HEK293 (cell line): ENCODE data around the gene APLF.

ENCODE experiments used
- SETDB1 ChIP-seq: IDR thresholded peaks from one replicate; pipeline ENCODE4 v1.6.1; 2017; ENCODE audit warnings: mild to moderate bottlenecking, low read length, moderate library complexity, mixed read lengths; ENCODE audit not compliant: insufficient read length
- TCF7L2 ChIP-seq: IDR thresholded peaks from 2 replicates; pipeline ENCODE4 v1.6.1; 2011; ENCODE audit warnings: low read depth, mild to moderate bottlenecking, inconsistent platforms, low read length, moderate library complexity, borderline replicate concordance
- ZBTB8A ChIP-seq: fragments of 450-650 bp; formaldehyde crosslinking; IDR thresholded peaks from 2 replicates; pipeline ENCODE4 v1.5.1; 2016; ENCODE audit warnings: missing biosample characterization, missing genetic modification characterization
- ZFP3 ChIP-seq: fragments of 450-650 bp; formaldehyde crosslinking; IDR thresholded peaks from 2 replicates; pipeline ENCODE4 v1.5.1; 2016; ENCODE audit warnings: low read depth, missing biosample characterization, missing genetic modification characterization
- ZFP37 ChIP-seq: fragments of 450-650 bp; formaldehyde crosslinking; IDR thresholded peaks from 2 replicates; pipeline ENCODE4 v1.5.1; 2016; ENCODE audit warnings: missing biosample characterization, missing genetic modification characterization
- ZNF239 ChIP-seq: fragments of 450-650 bp; formaldehyde crosslinking; IDR thresholded peaks from 2 replicates; pipeline ENCODE4 v1.5.1; 2016; ENCODE audit warnings: missing biosample characterization, missing genetic modification characterization
- ZNF274 ChIP-seq, 2 experiments: fragments of 200-500 bp in 1 of 2; fragments of 450-650 bp in 1 of 2; sonication (Bioruptor generic) in 1 of 2; formaldehyde crosslinking in 1 of 2; IDR thresholded peaks; 2 replicates each; pipeline versions ENCODE4 v1.5.1 to v1.6.1; 2014 to 2016; ENCODE audit warnings: borderline replicate concordance in 1 of 2, inconsistent platforms in 1 of 2, low read length in 1 of 2, missing biosample characterization in 1 of 2, missing genetic modification characterization in 1 of 2
- ZNF354C ChIP-seq: fragments of 450-650 bp; formaldehyde crosslinking; IDR thresholded peaks from 2 replicates; pipeline ENCODE4 v1.5.1; 2016; ENCODE audit warnings: missing biosample characterization, missing genetic modification characterization, low read depth, borderline replicate concordance
- TF ChIP-seq, protein P1 (sequence below): fragments of 450-650 bp; formaldehyde crosslinking; IDR thresholded peaks from 2 replicates; pipeline ENCODE4 v1.5.1; 2016; ENCODE audit warnings: missing biosample characterization, missing genetic modification characterization
- TF ChIP-seq, protein P2 (sequence below): fragments of 450-650 bp; formaldehyde crosslinking; IDR thresholded peaks from 2 replicates; pipeline ENCODE4 v1.5.1; 2016; ENCODE audit warnings: missing biosample characterization, missing genetic modification characterization
- TF ChIP-seq, protein P3 (sequence below): fragments of 450-650 bp; formaldehyde crosslinking; IDR thresholded peaks from 2 replicates; pipeline ENCODE4 v1.5.0; 2017; ENCODE audit warnings: missing biosample characterization, missing genetic modification characterization, borderline replicate concordance

DNA sequence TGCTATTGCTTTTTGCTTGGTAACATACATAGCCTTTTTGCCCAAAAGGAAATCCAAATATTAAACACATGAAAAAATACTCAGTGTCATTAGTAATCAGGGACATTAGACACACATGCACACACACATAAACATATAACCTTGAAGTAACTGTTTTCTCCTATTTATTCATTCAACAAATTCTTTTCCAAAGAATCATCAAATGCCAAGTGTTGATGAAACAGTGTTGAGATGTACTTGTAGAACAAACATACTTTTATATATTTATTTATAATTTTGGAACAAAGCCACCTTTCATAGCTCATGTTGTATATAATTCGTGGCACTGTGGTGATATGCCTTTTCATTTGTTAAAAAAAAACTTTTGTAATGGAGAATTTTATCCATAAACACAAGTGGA is 81.0 kb downstream of the APLF start:
- TF ChIP-seq, protein P1, sequence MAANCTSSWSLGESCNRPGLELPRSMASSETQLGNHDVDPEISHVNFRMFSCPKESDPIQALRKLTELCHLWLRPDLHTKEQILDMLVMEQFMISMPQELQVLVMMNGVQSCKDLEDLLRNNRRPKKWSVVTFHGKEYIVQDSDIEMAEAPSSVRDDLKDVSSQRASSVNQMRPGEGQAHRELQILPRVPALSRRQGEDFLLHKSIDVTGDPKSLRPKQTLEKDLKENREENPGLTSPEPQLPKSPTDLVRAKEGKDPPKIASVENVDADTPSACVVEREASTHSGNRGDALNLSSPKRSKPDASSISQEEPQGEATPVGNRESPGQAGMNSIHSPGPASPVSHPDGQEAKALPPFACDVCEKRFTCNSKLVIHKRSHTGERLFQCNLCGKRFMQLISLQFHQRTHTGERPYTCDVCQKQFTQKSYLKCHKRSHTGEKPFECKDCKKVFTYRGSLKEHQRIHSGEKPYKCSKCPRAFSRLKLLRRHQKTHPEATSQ (tag by site-specific recombination): no peak
- TF ChIP-seq, protein P2, sequence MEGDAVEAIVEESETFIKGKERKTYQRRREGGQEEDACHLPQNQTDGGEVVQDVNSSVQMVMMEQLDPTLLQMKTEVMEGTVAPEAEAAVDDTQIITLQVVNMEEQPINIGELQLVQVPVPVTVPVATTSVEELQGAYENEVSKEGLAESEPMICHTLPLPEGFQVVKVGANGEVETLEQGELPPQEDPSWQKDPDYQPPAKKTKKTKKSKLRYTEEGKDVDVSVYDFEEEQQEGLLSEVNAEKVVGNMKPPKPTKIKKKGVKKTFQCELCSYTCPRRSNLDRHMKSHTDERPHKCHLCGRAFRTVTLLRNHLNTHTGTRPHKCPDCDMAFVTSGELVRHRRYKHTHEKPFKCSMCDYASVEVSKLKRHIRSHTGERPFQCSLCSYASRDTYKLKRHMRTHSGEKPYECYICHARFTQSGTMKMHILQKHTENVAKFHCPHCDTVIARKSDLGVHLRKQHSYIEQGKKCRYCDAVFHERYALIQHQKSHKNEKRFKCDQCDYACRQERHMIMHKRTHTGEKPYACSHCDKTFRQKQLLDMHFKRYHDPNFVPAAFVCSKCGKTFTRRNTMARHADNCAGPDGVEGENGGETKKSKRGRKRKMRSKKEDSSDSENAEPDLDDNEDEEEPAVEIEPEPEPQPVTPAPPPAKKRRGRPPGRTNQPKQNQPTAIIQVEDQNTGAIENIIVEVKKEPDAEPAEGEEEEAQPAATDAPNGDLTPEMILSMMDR (tag by site-specific recombination): no peak
- no peak for TF ChIP-seq ZFP3 (tag by site-specific recombination)
- no peak for TF ChIP-seq ZNF239
- TF ChIP-seq ZFP37: no peak
- TF ChIP-seq, protein P3, sequence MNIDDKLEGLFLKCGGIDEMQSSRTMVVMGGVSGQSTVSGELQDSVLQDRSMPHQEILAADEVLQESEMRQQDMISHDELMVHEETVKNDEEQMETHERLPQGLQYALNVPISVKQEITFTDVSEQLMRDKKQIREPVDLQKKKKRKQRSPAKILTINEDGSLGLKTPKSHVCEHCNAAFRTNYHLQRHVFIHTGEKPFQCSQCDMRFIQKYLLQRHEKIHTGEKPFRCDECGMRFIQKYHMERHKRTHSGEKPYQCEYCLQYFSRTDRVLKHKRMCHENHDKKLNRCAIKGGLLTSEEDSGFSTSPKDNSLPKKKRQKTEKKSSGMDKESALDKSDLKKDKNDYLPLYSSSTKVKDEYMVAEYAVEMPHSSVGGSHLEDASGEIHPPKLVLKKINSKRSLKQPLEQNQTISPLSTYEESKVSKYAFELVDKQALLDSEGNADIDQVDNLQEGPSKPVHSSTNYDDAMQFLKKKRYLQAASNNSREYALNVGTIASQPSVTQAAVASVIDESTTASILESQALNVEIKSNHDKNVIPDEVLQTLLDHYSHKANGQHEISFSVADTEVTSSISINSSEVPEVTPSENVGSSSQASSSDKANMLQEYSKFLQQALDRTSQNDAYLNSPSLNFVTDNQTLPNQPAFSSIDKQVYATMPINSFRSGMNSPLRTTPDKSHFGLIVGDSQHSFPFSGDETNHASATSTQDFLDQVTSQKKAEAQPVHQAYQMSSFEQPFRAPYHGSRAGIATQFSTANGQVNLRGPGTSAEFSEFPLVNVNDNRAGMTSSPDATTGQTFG (tag by site-specific recombination): no peak
- no peak for TF ChIP-seq ZNF354C
- no peak for TF ChIP-seq ZBTB8A (tag by site-specific recombination)
- TF ChIP-seq TCF7L2: no peak
- no peak for TF ChIP-seq ZNF274 (IDR thresholded peaks at IDR 0.05; ENCODE audit: low read length)
- no peak for TF ChIP-seq ZNF274 (tag by site-specific recombination; IDR thresholded peaks at IDR 0.05; ENCODE audit: borderline replicate concordance)
- TF ChIP-seq SETDB1: no peak
